NCI-H128 (cell line): ENCODE data around the gene CNTN4.
"Not testable (repeated sequence)": the region's sequence is repeated elsewhere in the genome, so short reads cannot be mapped to it uniquely, and the experiment has no call there.

ENCODE experiments used
- DNase-seq: peaks from one replicate; lab custom pipeline; 2025; ENCODE audit not compliant: unreplicated experiment; lab: John Stamatoyannopoulos, UW

The CNTN4 gene

GRCh38 chr3:2098398-2099027, at the start of gene CNTN4:
TSS of gene CNTN4 (plus strand) at chr3:2098866.
- peak; percentile 74 for DNase-seq

- no peak for DNase-seq
Observed at GRCh38 chr3:2061360-2061759, 37.3 kb upstream of the CNTN4 start.

- no peak for DNase-seq
Observed at GRCh38 chr3:2071531-2071930, 27.1 kb upstream of the CNTN4 start.

- no peak for DNase-seq
Observed at GRCh38 chr3:2078821-2079220, 19.8 kb upstream of the CNTN4 start.

- DNase-seq = no peak
Observed at GRCh38 chr3:2082871-2083480, 15.7 kb upstream of the CNTN4 start.

GRCh38 chr3:2083558-2083957, 15.1 kb upstream of the CNTN4 start:
- DNase-seq = not testable (repeated sequence)

- no peak for DNase-seq
Observed at GRCh38 chr3:2090095-2090911, 8.4 kb upstream of the CNTN4 start.

GRCh38 chr3:2092758-2093157, 5.9 kb upstream of the CNTN4 start:
- no peak for DNase-seq

GRCh38 chr3:2094941-2095340, 3.7 kb upstream of the CNTN4 start:
- no peak for DNase-seq

- no peak for DNase-seq
Observed at GRCh38 chr3:2096216-2096615, 2.5 kb upstream of the CNTN4 start.

- DNase-seq = no peak
Observed at GRCh38 chr3:2097641-2098191, 950 bp upstream of the CNTN4 start.

- DNase-seq = no peak
Observed at GRCh38 chr3:2099028-2099671, 484 bp downstream of the CNTN4 start.

- DNase-seq = no peak
Observed at GRCh38 chr3:2099779-2100191, 1.1 kb downstream of the CNTN4 start.

- no peak for DNase-seq
Observed at GRCh38 chr3:2106438-2106837, 7.8 kb downstream of the CNTN4 start.

GRCh38 chr3:2110597-2111117, 12.0 kb downstream of the CNTN4 start:
- DNase-seq = no peak

- no peak for DNase-seq
Observed at GRCh38 chr3:2114617-2115275, 16.1 kb downstream of the CNTN4 start.

GRCh38 chr3:2130726-2131125, 32.1 kb downstream of the CNTN4 start:
- no peak for DNase-seq

- no peak for DNase-seq
Observed at GRCh38 chr3:2133146-2133545, 34.5 kb downstream of the CNTN4 start.

GRCh38 chr3:2137651-2138050, 39.0 kb downstream of the CNTN4 start:
- no peak for DNase-seq

- no peak for DNase-seq
Observed at GRCh38 chr3:2141482-2141881, 42.8 kb downstream of the CNTN4 start.
